RWPE1 (cell line): ENCODE measurements around the gene STARD5.
A peak's percentile ranks its signal among the peaks of the same experiment; 100 is the strongest.

Experiments used
- CTCF ChIA-PET: fragments of 350-600 bp; sonication (Branson Sonifier 250); formaldehyde crosslinking; extraction: SDS; loops from one replicate; lab custom pipeline; 2021; lab: Yijun Ruan, JAX
- POLR2A ChIA-PET: fragments of 400-600 bp; formaldehyde crosslinking; extraction: SDS; loops from one replicate; lab custom pipeline; 2020; ENCODE audit warnings: antibody characterized with exemption; ENCODE audit not compliant: low non-redundant PET; lab: Yijun Ruan, JAX
- DNase-seq: peaks from one replicate; pipeline ENCODE4 v3.0.0; 2012; ENCODE audit warnings: low spot score
- H3K27ac ChIP-seq: fragments of 450-650 bp; 2 replicates; pipeline ENCODE4 v1.5.1; 2017
- TF ChIP-seq, protein P1 (sequence below): fragments of 450-650 bp; conservative IDR thresholded peaks from 2 replicates; pipeline ENCODE4 v1.5.1; 2017; ENCODE audit warnings: low read depth, mild to moderate bottlenecking

STARD5 gene

DNA sequence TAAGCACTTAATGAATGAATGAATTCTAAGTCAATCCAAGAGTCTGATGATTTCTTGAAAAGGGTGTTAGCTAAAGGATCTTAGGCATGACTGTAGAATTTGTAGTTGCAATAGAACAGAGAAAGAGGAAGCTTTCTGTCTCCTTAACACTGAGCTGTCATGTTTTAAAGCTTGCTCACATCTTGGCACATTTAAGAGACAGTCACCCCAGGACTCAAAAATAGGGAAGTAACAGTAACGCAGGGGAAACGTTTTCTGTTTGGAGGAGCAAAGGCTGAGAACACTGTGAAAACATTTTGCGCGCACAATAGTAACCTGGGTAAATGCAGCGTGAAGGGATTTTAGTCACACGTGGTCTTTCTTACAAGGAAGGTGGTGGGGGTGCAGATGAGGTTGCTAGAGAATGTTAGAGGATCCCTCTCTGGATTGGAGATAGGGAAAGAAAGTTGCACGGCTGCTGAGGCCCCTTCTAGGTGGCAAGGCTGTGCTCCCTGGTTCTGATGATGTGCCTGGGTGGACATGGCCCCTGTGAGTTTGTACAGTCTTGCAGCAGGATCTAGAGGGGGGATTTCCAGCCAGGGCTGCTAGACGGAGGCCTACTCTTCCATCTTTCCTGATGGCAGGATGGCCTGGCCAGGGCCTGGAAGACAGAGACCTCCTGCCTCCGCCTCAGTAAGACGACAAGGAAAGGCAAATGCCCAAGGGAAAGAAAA lies 12.0 kb downstream of the STARD5 start:
- DNase-seq, result no peak
- TF ChIP-seq, protein P1, sequence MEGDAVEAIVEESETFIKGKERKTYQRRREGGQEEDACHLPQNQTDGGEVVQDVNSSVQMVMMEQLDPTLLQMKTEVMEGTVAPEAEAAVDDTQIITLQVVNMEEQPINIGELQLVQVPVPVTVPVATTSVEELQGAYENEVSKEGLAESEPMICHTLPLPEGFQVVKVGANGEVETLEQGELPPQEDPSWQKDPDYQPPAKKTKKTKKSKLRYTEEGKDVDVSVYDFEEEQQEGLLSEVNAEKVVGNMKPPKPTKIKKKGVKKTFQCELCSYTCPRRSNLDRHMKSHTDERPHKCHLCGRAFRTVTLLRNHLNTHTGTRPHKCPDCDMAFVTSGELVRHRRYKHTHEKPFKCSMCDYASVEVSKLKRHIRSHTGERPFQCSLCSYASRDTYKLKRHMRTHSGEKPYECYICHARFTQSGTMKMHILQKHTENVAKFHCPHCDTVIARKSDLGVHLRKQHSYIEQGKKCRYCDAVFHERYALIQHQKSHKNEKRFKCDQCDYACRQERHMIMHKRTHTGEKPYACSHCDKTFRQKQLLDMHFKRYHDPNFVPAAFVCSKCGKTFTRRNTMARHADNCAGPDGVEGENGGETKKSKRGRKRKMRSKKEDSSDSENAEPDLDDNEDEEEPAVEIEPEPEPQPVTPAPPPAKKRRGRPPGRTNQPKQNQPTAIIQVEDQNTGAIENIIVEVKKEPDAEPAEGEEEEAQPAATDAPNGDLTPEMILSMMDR, result no peak
- peak overlapping the region; percentile 91 for H3K27ac ChIP-seq
- ChIA-PET POLR2A (no interaction called here), CTCF (interaction anchor here (1.4 kb wide), 1 partner anchor 46 kb away, joined by 3 read pairs; no protein-coding TSS in a partner anchor)

DNA sequence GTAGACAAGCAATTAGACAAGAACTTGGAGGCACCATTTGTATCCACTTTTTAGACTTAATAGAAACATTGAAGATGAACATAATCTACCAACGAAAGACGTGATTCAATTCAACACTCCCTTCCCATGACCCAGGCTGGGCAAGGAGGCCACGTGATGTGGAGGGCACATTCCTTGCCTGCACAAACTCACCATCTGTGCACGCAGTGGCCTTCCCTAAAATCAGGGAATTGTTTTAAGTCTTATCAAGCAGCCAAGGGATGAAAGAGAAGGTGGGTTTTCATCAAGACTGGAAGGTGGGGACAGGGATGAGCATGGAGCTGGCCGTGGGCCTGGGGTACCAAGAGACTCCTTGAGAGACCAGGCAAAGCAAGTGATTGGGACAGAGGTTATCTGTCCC lies 13.5 kb downstream of the STARD5 start:
- TF ChIP-seq, protein P1, result no peak
- POLR2A ChIA-PET, result no interaction called here
- CTCF ChIA-PET, result interaction anchor here (1.1 to 1.4 kb wide), 2 partner anchors 35 to 45 kb away, joined by 3 read pairs; no protein-coding TSS in a partner anchor
- no peak for DNase-seq
- no peak overlapping the region for H3K27ac ChIP-seq

DNA sequence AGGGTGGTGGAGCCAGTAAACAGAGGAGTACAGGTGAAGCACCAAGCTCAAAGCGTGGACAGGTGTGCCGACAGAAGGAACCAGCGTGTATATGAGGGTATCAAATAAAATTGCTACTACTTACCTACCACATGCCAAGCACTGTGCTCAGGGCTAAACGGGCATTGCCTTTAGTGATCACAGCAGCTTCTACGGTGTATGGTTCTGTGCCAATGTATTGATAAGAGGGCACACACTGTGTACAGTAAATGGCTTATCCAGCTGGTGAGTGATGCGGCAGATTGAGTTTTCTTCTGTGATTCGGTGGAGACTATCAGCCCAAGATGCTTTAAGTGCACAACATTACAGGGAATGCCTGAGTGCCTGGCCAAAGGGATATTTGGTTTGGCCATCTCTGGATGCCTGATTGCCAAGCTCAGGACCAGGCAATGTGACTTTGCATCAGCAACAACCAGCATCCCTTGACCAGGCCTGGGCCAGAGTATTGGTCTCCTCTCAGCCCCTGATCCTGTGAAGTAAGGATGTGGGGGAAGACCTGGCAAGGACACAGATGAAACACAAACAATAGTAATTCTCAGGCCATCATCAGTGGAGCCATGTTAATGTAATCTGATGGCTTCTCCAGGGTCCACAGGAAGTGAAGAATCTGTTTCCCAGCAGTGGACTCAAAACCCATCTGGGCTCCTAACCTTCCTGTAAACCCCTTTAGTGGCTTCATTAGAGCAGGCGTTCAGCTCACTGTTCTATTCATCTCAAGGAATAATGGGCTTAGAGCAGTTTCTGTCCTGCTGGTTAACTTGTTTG lies 14.1 kb downstream of the STARD5 start:
- CTCF ChIA-PET, result no interaction called here
- DNase-seq, result no peak

DNA sequence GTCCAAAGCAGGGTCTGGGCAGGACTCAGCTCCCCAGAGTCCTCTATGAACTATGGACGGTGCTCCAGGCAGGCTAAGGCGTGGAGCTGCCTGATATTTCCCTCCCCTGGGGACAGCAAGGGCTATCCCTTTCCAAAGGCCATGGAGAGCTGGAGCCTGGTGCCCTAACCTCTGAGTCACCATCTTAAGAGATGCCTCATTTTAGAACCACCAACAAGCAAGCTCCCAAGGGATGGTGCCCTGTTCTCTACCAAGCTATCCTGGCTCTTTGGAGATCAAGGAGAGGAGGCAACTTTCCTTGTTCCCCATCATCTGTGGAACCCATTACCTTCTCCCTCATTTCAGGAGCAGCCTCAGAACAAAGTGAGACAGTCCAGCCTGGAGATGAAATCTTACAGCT lies 15.7 kb downstream of the STARD5 start:
- POLR2A ChIA-PET, result no interaction called here
- CTCF ChIA-PET, result no interaction called here

More for the DNA sequence above, 14.1 kb downstream of the STARD5 start:
- H3K27ac ChIP-seq, result no peak overlapping the region
- TF ChIP-seq, protein P1, result no peak
- POLR2A ChIA-PET, result no interaction called here

DNA sequence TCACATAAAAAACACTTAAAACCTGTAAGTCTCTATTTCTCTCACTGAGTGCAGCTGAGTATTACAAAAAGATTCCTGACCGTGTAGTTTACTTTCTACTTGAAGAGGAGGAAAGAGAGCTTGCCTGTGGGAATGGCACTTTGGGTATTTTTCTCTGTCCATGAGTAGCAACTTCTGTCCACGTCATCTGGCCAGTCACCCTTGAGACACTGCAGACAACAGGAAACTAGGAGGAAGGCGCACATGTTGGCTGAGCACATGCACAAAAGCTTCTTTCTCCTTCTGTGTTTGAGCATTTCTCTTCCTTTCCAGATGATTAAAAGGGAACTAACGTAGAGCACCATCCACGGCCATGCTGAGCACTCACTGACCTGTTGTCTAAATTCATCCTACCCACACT lies 19.7 kb downstream of the STARD5 start:
- ChIA-PET POLR2A (no interaction called here), CTCF (no interaction called here)
- no peak for DNase-seq
- H3K27ac ChIP-seq, result no peak overlapping the region
- TF ChIP-seq, protein P1, result no peak

More for the DNA sequence above, 15.7 kb downstream of the STARD5 start:
- no peak overlapping the region for H3K27ac ChIP-seq
- TF ChIP-seq, protein P1, result no peak
- no peak for DNase-seq
